Effector CD8-positive, alpha-beta T cell (primary cell): ENCODE results near the gene TEX44.
A peak's percentile ranks its signal among the peaks of the same experiment; 100 is the strongest.
"Not testable (repeated sequence)": the region's sequence is repeated elsewhere in the genome, so short reads cannot be mapped to it uniquely, and the experiment has no call there.

ENCODE experiments used
- DNase-seq: peaks from one replicate; lab custom pipeline; 2025; lab: John Stamatoyannopoulos, UW
- total RNA-seq, 4 experiments: gene quantifications; one replicate each; lab custom pipeline; 2026; lab: John Stamatoyannopoulos, UW

Gene TEX44
- 0 reads per million in 4 experiments for total RNA-seq

DNA sequence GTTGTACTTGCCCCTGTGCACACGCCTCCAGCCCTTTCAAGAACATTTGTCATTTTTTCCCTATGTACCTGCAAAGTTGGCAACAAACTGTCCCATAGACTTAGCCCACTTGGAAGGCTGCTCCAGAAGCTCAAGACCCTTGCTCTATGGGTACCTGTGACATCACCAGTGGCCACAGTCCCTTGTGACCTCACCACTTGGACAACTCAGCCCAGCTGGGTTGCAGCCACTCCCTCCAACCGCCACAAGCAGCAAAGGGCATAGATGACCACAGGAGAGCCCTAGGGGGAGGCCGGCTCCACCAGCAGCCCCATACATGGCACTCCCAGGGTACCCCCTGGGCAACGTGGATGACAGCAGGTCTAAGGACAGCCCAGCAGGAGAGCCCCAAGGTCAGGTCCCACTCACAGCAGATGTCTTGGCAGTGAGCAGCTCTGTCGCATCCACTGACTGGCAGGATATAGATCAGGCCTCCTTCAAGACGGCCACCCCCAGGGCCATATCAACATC is at the start of gene TEX44:
Gene TEX44, plus strand, starts transcription at position 229 of the 510 bp plus-strand sequence. Its CDS starts 88 bp downstream, at position 317.
- DNase-seq: no peak

DNA sequence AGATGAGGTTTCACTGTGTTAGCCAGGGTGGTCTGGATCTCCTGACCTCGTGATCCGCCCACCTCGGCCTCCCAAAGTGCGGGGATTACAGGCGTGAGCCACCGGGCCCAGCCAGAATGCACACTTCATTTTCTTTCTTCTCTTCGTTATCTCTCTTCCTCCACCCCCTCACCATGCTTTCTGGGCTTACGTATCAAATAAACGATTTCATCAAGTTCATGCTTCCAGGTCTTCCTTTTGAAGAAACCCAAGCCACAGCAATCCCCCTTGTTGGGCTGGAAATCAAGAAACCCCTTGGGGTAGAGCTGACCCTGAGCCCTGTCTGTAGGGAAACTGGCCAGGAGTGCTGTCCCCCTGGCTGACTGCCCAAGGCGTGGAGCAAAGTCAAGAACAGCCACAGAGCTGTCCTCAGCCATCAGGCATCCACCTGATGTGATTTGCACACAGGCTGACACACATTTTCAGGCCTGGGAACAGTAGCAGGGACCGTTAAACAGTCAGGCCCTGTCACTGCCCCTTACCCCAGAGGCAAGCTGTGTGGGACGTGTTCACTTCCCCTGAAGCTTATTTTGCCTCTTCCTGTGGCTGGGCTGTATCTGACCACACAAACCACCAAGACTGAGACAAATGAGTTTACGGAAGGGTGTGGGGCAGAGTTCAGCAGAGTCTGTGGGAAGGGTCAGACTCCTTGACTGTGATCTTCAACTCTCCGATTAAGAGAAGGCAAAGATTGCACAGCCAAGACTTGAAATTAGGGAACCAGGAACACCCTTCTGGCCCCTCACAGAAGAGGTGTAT is 47.4 kb upstream of the TEX44 start:
- no peak for DNase-seq

DNA sequence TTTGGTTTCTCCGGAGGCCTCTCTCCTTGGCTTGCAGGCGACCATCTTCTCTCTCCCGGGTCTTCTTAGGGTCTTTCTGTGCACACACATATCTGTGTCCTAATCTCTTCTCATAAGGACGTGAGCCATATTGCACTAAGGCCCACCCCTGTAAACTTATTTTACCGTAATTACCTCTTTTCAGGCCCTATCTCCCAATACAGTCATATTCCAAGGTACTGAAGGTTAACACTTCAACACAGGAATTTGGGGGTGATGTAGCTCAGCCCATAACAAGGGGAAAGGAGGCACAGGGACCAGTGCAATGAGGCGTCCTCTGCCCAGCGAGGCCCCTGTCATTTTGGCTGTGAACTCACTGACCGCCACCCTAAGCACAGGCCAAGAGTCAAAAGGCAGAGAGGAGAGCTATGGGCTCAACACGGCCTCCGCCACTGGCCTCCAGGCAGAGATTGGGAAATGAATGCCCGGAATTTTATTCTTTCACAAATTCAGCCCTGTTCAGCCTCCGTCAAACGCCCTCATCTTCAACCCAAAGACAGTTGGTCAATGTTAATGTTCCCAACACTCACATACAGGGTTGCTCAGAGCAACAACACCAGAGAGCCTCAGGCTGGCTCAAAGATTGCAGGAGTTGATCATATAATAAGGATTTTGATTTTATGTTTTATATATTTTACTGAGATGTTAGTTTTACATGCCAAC is 46.5 kb upstream of the TEX44 start:
- no peak for DNase-seq

DNA sequence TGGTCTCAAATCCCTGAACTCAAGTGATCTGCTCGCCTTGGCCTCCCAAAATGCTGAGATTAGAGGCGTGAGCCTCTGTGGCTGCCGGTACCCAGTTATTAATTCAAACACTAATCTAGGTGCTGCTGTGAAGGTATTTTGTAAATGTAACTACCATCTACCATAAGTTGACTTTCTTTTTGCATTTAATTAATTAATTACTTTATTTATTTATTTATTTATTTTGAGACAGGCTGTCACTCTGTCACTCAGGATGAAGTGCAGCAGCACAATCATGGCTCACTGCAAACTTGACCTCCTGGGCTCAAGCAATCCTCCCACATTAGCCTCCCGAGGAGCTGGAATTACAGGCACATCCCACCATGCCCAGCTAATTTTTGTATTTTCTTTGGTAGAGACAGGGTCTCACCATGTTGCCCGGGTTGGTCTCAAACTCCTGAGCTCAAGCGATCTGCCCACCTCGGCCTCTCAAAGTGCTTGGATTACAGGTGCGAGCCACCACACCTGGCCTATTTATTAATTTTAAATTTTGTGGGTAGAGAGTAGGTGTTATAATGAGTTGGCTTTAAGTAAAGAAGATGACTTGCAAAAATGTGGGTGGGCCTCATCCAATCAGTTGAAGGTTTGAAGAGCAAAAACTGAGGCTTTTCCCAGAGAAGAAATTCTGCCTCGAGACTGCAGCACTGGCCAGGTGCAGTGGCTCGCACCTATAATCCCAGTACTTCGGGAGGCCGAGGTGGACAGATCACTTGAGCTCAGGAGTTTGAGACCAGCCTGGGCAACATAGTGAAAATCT is 45.2 kb upstream of the TEX44 start:
- no peak for DNase-seq

DNA sequence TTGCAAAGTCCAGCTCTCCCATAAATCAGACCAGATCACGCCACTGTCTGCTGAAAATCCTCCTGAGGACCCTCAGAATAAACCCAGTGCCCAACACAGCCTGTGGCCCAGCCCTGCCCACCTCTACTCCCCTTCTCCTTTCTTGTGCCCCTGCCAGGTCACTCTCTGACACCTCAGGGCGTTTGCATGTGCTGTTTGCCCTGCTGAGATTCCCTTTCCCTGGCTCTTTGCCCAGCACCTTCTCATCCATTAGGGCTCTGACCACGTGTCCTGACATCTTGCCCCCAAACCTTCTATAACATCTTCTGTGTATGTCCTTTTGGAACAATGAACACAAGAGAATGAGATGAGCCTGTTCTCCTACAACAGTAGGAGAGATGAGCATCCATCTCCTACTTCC is 43.9 kb upstream of the TEX44 start:
- DNase-seq: no peak

DNA sequence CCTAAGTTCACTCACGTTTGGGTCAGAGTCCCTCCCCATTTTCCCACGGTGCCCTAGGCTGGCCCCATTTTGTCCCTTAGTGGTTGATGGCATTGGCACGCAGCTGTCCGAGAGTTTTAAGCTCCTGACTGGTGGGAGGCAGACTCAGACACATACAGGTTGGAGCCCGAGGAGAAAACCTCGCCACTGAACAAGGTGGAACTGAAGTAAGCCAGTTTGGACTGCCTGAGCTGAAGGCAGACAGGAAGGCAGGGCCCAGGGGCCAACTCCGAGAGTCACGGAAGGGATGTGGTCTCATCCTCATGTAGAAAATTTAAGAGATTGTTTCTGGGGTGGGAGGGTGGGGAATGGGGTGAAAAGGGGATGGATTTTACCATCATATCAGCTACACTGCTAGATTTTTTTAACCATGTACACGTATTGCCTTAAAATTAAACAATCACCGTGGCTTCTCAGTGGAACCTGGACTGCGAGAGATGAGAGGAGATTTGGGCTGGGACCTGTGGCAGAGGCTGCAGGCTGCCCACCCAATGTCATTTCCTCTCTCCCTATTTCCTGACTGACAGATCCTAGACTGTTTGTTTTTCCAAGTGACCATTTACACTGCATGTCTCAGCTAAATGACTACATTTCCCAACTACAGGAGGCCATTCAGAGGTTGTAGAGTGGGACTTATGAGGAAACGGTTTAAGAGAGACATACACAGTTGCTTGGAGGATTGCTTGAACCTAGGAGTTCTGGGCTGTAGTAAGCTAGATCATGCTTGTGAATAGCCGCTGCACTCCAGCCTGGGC is 43.0 kb upstream of the TEX44 start:
- no peak for DNase-seq

DNA sequence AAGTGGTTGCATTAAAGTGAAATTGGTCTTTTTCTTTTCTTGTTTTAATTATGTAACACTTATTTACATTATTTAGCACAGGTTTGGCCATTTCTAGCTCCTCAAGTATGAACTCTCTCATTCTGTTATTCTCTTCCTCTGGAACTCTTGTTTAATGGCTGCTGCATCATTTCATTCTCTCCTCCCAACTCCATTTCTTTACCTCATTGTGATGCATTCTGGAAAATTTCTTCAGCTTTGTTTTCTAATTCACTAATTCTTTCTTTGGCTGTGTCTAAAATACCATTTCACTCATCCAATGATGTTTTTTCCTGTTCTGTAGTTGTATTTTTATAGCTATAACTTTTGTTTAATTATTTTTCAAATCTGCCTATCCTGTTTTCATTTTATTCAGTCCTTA is 39.9 kb upstream of the TEX44 start:
- DNase-seq: no peak

DNA sequence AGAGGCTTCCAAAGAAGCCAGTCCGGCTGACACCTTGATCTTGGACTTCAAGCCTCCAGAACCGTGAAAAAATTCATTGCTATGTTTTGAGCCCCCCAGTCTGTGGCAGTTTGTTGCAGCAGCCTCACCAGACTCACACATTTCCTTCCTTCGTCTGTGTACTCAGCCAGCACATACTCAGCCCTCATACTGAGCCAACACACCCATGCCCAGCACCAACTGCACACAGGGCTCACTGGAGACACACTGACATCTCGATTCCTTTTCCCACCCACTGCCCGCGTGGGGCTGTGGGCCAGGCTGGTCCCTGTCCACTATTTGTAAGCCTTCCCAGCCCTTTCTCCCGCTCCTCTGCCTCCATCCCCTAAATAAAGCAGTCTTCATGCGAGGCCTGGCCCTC is 38.3 kb upstream of the TEX44 start:
- DNase-seq: no peak

DNA sequence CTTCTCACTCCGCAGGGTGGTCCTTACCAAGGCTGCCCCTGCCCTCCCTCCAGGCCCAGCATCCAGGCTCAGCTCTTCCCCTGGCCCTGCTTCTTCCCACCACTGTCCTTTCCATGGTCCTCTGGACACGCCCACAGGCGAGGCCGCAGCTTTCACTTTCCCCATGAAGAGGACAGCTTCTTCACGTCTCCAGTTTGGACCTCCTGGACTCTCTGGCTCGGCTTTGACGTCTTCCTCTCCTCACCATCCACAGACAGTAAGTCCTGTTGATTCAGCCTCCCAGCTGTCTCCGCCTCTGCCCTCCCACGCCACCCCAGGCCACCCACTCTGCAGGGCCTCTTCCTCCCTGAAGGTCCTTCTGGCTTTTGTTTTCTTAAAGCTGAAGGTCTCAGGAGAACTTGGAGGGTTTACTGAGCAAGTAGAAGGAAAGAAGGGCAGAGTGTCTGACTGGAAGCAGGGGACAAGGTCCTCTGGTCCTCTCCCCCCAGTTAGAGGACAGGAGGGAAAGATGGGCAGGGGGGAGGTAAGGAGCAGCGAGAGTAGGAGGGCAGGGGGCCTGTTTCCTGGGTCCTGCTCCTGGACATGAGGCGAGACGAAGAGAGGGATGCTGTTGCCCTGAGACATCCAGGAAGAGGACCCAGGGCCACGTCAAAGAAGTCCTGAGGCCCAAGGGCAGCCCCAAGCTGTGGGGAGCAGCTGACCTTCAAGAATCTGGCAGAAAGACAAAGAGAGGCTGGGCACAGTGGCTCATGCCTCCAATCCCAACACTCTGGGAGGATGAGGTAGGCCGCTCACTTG is 37.7 kb upstream of the TEX44 start:
- DNase-seq: no peak

DNA sequence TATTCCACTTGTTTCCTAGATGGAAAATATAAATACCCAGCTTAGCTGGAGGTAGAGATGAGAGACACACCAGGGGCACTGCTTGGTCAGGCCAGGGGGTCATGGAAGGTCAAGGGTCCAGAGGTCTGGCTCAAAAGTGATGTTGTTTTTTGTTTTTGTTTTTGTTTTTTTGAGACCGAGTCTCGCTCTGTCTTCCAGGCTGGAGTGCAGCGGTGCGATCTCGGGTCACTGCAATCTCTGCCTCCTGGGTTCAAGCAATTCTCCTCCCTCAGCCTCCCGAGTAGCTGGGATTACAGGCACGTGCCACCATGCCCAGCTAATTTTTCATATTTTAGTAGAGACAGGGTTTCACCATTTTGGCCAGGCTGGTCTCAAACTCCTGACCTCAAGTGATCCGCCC is 36.2 kb upstream of the TEX44 start:
- not testable (repeated sequence) for DNase-seq

DNA sequence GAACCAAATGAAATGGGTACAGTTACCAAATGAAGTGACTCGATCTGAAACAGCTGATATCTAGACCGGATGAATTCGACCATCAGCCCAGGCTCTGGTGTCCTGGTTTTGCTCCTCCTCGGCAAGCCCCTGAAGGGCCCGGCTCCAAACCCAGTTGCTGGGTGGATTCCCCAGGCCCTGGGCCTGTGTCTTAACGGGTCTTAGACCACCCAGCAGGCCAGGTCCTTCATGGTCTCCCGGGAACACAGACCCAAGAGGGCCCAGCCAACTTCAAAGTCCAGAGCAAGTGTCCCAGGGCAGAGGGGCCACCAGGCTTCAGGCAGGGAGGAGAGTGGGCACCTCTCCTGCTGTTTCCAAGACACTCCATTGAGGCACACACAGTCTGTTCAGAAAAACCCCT is 35.7 kb upstream of the TEX44 start:
- DNase-seq: no peak

DNA sequence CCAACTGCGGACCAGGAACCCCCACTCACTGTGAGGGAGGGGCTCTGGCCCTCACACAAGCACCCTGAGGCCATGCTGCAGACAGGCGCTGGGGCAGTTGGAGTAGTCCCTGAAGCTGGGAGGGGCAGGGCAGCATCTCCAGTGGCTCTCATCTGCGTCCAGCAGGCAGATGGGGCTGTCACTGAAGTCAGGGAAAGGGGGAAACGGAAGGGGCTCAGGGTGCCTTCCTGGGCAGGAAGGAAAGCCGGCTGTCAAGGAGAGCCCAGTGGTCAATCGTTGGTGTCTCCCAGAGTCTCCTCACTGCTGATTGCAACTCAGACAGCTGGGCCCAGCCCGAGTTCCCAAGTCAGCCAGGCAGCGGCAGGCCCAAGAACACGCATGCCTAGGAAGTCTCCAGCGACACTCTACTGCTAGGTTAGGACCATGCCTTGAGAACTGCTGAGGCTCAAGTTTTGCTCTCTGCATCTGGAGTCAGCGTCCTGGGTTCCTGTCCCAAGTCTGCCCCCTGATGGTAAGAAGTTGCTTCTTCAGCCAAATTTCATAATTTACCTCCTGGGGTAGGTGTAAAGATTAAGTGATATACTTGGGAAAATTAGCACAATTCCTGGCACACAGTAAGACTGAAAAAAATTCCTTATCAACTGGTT is 35.0 kb upstream of the TEX44 start:
- peak; percentile 31 for DNase-seq

DNA sequence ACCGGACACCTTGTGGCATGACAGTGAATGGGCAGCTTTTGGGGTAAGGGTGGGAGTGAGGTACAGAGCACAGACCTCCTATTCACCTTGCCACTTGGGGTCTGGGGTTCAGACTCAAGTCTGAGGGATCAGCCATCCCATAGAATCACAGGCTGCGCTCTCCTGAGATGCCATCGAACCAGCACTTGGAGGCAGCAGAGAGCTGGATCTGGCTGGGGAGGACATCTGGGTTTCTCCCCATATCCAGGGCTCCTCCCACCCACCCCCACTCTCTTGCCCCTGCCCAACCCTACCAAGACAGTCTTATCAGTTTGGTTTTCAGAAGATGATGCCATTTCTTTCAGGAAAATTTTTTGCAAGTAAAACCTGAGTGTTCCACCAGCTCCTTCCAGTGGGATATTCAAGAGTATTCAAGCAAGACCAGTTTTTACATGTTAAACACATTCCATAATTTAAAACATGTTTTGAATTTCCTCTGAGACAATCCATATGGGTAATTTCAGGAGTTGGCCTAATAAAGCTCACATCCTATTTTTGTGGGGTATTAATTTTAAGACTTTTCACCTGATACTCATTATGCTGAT is 29.2 kb upstream of the TEX44 start:
- no peak for DNase-seq

DNA sequence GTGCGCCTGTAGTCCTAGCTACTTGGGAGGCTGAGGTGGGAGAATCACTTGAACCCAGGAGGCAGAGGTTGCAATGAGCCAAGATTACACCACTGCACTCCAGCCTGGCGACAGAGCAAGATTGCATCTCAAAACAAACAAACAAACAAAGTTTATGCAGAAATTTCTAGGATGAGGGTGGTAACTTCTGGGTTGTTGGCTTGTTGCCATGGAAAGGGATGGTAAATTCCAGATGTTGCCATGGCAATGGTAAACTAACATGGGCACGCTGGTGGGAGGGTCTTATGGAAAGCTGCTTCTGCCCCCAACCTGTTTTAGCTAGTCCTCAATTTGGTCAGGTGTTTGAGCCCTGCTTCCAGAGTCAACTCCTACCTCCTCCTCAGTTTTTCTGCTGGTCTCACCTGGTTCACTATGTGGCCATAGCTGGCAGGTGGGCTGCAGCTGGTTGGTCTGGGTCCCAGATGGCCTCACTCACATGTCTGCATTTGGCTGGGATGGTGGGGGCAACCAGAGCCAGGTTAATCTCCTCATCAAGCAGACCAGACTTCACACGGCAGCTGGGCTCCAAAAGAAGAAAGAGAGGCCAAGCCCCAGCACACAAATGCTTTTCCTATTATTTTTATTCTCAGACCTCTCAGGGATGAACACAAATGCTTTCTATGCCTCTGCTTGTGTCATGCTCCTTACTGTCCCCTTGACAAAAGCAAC is 26.6 kb upstream of the TEX44 start:
- no peak for DNase-seq

DNA sequence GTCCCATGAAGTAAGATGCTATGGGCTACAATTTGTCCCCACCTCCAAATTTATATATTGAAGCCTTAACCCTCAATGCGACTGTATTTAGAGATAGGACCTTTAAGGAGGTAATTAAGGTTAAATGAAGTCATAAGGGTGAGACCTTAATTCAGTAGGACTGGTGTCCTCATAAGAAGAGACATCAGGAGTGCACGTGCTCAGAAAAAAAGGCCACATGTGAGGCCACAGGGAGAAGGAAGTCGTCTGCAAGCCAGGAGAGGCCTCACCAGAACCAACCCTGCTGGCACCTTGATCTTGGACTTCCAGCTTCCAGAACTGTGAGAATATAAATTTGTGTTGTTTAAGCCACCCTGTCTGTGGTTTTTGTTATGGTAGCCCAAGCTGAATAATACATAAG is 25.5 kb upstream of the TEX44 start:
- no peak for DNase-seq

DNA sequence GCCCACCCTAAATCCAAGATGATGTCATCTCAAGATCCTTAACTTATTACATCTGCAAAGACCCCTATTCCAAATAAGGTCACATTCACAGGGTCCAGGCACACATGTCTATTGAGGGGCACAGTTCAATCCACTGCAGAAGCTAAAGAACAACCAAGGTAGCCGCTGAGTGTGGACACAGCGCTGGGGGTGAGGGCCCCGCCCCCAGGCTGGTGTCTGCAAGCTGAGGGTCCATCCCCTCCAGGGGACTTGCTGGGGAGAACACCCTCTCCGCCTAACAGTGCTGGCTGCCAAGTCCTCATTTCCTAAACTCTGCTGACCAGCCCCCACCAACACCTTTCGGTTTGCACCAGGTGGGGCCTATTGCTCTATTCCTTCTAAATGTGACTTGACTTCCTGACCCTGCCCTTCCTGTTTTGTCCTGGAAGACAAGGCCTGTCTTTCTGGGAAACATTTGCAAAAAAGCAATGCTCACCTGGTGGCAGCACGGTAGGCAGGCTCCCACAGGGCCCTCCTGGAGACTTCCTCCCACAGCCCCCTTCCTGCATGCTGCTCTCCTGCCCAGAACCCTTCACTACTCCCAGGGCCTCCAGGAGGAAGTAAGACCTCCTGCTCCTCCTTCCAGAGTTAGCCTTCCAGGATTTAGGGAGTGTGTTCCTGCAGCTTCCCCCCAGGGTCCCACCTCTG is 24.4 kb upstream of the TEX44 start:
- DNase-seq: no peak

DNA sequence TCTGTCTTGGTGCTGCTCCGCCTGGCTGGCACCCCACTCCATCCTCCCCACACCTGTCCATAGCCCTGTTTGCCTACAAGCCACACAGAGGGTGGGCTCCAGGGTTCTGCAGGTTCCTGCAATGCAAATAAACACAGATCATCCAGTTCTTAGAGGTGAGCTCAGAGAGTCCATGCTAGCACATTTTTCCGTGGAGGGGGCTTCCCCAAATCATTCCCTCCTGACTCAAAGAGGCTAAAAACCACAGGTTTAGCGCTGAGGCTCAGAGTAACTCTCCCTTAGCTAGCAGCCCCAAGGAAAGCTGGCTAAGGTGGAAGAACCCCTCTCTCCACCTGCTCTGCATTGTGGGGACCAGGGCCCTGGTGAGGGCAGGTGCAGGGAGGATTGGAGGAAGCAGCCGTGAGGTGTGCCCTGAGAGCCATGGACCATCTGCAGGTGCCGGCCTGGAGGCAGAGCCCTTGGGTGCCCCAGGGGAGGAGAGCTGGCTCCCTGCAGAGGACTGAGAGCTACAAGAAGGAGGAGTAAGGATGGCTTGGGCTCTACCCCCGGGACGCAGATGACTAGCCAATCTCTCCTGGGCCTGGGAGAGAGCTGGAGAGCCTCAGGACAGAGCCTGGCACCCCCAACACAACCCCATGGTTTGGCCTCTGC is 23.8 kb upstream of the TEX44 start:
- no peak for DNase-seq

DNA sequence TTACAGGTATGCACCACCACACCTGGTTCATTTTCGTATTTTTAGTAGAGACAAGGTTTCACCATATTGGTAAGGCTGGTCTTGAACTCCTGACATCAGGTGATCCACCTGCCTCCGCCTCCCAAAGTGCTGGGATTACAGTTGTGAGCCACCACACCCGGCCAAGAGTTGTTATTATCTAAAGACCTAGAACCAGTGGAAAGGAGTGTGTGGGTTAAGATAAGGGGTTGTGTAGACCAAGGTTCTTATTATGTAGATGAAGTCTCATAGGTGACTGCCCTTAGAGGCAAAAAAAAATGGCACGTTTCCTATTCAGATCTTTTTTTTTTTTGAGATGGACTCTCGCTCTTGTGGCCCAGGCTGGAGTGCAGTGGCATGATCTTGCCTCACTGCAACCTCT is 21.7 kb upstream of the TEX44 start:
- not testable (repeated sequence) for DNase-seq
